LNCAP (cell line): ENCODE data around the gene ZCCHC2.

Experiments used
- TF ChIP-seq, protein P1 (sequence below): fragments of 450-650 bp; IDR thresholded peaks from 2 replicates; pipeline ENCODE4 v1.5.1; 2017; ENCODE audit warnings: mild to moderate bottlenecking

The ZCCHC2 gene

GRCh38 chr18:62590799-62591590 is 68.2 kb downstream of the ZCCHC2 start:
- TF ChIP-seq, protein P1, sequence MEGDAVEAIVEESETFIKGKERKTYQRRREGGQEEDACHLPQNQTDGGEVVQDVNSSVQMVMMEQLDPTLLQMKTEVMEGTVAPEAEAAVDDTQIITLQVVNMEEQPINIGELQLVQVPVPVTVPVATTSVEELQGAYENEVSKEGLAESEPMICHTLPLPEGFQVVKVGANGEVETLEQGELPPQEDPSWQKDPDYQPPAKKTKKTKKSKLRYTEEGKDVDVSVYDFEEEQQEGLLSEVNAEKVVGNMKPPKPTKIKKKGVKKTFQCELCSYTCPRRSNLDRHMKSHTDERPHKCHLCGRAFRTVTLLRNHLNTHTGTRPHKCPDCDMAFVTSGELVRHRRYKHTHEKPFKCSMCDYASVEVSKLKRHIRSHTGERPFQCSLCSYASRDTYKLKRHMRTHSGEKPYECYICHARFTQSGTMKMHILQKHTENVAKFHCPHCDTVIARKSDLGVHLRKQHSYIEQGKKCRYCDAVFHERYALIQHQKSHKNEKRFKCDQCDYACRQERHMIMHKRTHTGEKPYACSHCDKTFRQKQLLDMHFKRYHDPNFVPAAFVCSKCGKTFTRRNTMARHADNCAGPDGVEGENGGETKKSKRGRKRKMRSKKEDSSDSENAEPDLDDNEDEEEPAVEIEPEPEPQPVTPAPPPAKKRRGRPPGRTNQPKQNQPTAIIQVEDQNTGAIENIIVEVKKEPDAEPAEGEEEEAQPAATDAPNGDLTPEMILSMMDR: no peak

- TF ChIP-seq, protein P1: no peak
These were observed 73.5 kb downstream of the ZCCHC2 start for GRCh38 chr18:62596145-62597005.

- TF ChIP-seq, protein P1: no peak
These were observed 79.0 kb downstream of the ZCCHC2 start for GRCh38 chr18:62601871-62602270.

- TF ChIP-seq, protein P1: no peak
These were observed 79.9 kb downstream of the ZCCHC2 start for GRCh38 chr18:62602706-62603105.

GRCh38 chr18:62603211-62603610 is 80.4 kb downstream of the ZCCHC2 start:
- TF ChIP-seq, protein P1: no peak

- TF ChIP-seq, protein P1: no peak
These were observed 81.2 kb downstream of the ZCCHC2 start for GRCh38 chr18:62603979-62604378.

DNA sequence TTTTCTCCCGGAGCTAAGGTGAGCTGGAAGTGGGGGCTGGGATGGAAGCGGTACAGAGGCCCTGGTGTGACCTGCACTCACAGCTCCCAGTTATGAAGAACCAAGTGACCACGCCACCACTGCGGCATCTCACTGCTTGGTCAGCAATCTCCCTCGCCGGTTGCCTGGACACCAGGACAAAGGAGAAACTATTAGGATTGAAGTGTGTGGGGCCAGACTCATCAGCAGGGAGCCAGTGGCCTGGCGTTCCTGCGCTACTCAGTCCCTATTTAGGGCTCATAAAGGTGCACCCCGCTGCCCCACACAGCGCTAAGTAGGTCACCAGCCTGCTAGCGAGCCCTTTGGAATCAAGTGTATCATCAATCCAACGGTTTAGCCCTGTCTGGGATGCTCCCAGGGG is 82.9 kb downstream of the ZCCHC2 start:
- TF ChIP-seq, protein P1: no peak
